PC-9 (cell line): ENCODE results near the gene MAFG.

ENCODE experiments used
- CTCF ChIP-seq: fragments of 200-600 bp; sonication (generic); conservative IDR thresholded peaks from 2 replicates; pipeline ENCODE4 v1.6.1; 2017; ENCODE audit warnings: mixed run types, antibody characterized with exemption, mild to moderate bottlenecking, moderate library complexity
- EZH2 ChIP-seq: fragments of 200-600 bp; sonication (generic); IDR thresholded peaks from 2 replicates; pipeline ENCODE4 v1.8.0; 2017; ENCODE audit warnings: antibody characterized with exemption, low read depth

DNA sequence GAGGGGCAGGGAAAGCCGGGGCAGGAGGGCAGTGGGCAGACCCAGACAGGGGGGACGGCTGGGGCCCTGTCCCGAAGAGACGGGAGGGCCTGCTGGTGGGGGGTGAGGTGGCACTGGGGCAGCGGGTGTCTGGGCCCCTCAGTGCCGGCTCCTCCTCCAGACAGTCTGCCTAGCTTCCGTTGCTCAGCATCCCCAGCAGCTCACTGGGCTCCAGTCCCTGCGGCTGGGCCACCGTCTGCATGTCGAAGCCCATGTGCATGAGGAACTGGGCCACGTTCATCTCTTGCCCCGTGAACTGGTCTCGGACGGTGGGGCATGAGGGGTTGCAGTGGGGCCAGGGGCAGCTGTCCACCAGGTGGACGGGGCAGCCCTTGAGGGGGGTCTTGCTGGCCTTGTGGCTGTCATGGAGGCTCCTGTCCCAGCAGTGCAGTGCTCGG, 25.3 kb upstream of the MAFG start:
- TF ChIP-seq CTCF (no peak), EZH2 (no peak)
